NCI-H226 (cell line): Measurements from ENCODE around the gene LMAN2.

Experiments
- DNase-seq: peaks from one replicate; pipeline ENCODE4 v3.0.0-alpha.2; 2015

The LMAN2 gene

GRCh38 chr5:177303925-177304391 lies 47.5 kb downstream of the LMAN2 start:
- no peak for DNase-seq

GRCh38 chr5:177303121-177303924 lies 48.1 kb downstream of the LMAN2 start, which contains the start of the genes PRELID1 and RAB24:
PRELID1 (plus strand) TSS chr5:177303799; CDS start chr5:177303986, 187 bp downstream.
RAB24 (minus strand) TSS chr5:177303719; CDS start chr5:177303288, 431 bp downstream.
- DNase-seq: peak; percentile 66

- DNase-seq: no peak
Observed at GRCh38 chr5:177302354-177303110, 48.9 kb downstream of the LMAN2 start.

GRCh38 chr5:177301503-177302165 lies 49.8 kb downstream of the LMAN2 start:
- peak; percentile 37 for DNase-seq

GRCh38 chr5:177300951-177301350 lies 50.5 kb downstream of the LMAN2 start:
- DNase-seq: no peak

GRCh38 chr5:177300236-177300880 lies 51.1 kb downstream of the LMAN2 start:
- peak; percentile 86 for DNase-seq

- DNase-seq: no peak
Observed at GRCh38 chr5:177299697-177300096, 51.8 kb downstream of the LMAN2 start.

GRCh38 chr5:177297922-177298321 lies 53.5 kb downstream of the LMAN2 start:
- no peak for DNase-seq

GRCh38 chr5:177296581-177296980 lies 54.9 kb downstream of the LMAN2 start:
- no peak for DNase-seq

GRCh38 chr5:177295924-177296323 lies 55.5 kb downstream of the LMAN2 start:
- DNase-seq: no peak

GRCh38 chr5:177294632-177295031 lies 56.8 kb downstream of the LMAN2 start:
- DNase-seq: no peak

GRCh38 chr5:177293819-177294581 lies 57.5 kb downstream of the LMAN2 start:
- no peak for DNase-seq

GRCh38 chr5:177291735-177292134 lies 59.7 kb downstream of the LMAN2 start:
- no peak for DNase-seq

- DNase-seq: no peak
Observed at GRCh38 chr5:177290816-177291596, 60.5 kb downstream of the LMAN2 start.

- no peak for DNase-seq
Observed at GRCh38 chr5:177288191-177288590, 63.3 kb downstream of the LMAN2 start.
